Measurements from ENCODE around the gene CLN6. TPM values are rescaled to one million over a fixed set of nuclear protein-coding genes. Genes with fewer than 3 reads are reported as not detected.
"Not testable (repeated sequence)": the region's sequence is repeated elsewhere in the genome, so short reads cannot be mapped to it uniquely, and the experiment has no call there.

CLN6 gene
- total RNA-seq, 1 experiment from 2014 or later = 15.9 TPM

- DNase-seq (ENCODE audit: low read depth) = no peak
- in situ Hi-C loops (cut with HindIII; ENCODE audit: low pct_unique_long_range_greater_than_20kb, low sequenced_read_pairs) = no loop called here
Observed at GRCh38 chr15:68211656-68212320, 17.7 kb downstream of the CLN6 start.

- no peak for DNase-seq (ENCODE audit: low read depth)
- in situ Hi-C loops (cut with HindIII; ENCODE audit: low pct_unique_long_range_greater_than_20kb, low sequenced_read_pairs) = no loop called here
Observed at GRCh38 chr15:68210821-68211655, 18.5 kb downstream of the CLN6 start.

DNA sequence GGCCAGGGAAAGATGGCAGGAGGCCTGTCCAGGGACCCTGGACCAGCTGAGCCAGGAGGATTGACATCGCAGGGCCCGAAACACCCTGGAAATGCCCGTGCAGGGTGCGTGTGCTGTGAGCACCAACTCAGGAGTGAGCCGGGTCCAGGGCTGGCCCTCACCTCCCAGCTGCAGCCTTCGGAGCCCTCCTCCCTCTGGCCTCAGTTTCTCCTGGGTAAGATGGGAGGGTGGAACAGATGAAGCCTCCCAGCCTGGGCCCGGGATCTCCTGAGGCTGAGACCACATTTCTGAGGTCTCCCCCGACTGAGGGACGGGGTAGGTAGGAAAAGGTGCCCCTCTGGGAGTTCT is 19.1 kb downstream of the CLN6 start:
- in situ Hi-C loops (cut with HindIII; ENCODE audit: low pct_unique_long_range_greater_than_20kb, low sequenced_read_pairs) = no loop called here
- DNase-seq (ENCODE audit: low read depth) = no peak

DNA sequence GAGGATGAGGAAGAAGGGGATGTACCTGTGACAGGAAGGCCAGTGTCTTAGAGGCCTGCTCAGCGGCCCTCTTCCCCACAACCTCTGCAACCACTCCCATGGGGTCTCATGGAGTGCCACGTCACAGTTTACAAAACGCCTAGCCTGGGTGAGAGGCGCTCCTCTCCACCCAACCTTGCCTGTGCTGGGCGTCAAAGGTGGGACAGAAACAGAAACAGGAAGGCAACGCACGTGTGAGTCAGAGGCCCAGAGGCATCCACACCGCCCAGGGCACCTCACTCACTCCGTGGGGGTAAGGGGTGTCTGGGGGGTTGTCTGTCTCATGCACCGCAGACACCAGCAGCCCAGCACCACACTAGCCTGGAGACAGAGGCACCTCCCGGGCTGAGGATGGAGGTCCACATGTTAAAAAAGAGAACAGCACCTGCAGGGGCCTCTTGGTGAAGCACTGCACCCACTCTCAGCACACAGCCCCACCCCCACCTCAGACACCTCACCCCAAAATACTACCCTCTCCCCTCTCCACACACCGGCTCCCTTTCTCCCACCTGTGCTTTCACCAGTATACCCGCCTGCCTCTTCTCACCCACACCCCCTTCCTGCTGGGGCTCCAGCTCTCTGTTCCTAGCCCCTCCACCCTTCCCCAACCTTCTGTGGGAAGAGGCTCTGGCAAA is 19.7 kb downstream of the CLN6 start:
- in situ Hi-C loops (cut with HindIII; ENCODE audit: low pct_unique_long_range_greater_than_20kb, low sequenced_read_pairs) = no loop called here
- DNase-seq (ENCODE audit: low read depth) = no peak

DNA sequence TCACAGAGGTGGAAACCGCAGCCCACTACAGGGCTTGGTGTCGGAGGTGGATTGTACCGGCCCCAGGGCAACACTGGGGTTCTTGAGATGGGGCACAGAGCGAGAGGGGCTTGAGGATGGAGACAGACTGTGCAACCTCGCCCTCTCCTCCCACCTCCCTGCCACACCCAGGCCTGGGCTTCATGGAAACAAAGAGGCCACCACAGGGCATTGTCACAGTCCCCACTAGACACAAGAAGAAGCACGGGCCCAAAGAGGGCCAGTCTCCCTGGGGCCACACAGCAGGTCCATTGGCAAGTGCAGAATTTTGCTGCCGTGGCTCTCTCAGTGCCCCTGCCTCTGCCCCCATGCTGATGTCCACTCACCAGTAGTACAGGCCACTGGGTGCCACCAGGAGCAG is 20.3 kb downstream of the CLN6 start:
- DNase-seq (ENCODE audit: low read depth) = no peak
- in situ Hi-C loops (cut with HindIII; ENCODE audit: low pct_unique_long_range_greater_than_20kb, low sequenced_read_pairs) = no loop called here

DNA sequence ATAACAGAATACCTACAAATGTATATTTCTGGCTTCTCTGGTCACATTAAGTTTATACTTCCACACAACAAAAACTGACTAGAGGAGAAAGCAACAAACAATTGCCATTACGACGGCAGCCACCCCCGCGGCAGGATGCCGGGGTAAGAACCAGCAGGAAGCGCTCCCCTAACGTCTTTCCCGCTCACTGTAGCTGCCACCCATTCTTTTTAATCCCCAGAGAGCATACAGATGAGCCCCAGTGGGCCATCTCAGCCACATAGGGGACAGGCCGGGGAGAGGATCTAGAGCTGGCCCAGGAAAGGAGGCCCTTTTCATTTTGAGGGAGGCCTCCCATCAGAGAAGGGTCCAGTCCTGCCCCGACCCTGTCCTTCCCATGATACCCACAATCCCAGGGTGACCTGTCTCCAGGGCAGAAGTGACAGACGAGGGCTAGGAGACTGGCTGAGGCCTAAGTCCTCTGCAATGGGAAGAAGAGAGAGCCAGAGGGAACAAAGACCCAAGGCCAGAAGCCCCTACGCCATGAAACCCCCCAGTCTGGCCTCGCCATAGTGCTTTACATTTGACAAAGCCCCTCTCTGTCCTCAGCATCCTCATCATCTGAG is 20.8 kb downstream of the CLN6 start:
- no peak for DNase-seq (ENCODE audit: low read depth)
- in situ Hi-C loops (cut with HindIII; ENCODE audit: low pct_unique_long_range_greater_than_20kb, low sequenced_read_pairs) = no loop called here

DNA sequence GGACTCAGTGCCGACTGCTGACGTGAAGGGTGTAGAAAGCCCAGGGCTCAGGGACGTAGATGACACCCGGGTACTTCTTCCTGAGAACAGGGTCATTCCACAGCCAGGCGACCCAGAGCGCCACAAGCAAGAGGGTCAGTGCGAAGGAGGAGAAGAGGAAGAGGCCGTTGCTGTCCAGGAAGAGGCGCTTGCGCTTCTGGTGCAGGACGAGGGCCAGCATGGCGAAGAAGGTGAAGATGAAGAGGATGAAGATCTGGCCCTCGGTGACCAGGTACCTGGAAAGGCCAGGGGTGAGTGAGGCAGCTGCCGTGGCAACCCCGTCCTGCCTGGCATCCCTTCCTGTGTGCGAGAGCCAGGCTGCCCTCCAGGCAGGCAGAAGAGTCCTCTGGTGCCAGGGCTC is 21.4 kb downstream of the CLN6 start:
- no peak for DNase-seq (ENCODE audit: low read depth)
- in situ Hi-C loops (cut with HindIII; ENCODE audit: low pct_unique_long_range_greater_than_20kb, low sequenced_read_pairs) = no loop called here

DNA sequence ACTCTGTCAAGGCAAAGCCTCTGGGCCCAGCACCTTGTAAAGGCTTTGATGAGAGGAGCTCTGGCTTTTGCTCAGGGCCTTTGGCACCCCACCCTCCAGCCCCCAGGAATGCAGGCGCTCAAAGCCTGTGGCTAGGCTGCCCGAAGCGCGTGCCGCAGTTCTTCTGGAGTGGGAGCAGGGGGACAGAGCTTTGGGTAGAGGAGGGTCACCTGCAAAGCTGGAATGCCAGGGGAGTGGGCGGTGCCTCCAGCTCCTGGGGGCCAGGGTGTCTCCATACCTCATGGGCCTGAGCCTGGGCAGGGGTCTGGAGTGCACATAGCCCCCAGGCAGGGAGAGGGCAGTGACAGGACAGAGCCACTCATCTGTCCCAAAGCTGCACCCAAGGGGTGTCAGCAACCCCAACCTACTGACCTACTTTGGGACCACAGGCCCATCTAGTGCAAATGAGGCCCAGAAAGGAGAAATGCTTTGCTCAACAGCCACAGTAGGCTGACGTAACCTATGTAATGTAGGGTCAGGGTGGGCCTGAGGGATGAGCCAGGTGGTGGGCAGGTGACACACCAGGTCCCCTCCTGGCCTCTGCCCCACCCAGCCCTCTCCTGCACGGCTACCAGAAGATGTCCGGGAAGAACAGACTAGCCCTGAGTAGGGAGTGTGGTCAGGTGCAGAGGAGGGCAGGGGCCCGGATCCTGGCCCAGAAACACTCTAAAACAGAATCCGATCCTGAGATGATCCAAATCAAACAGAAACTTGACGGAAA is 22.2 kb downstream of the CLN6 start:
- in situ Hi-C loops (cut with HindIII; ENCODE audit: low pct_unique_long_range_greater_than_20kb, low sequenced_read_pairs) = no loop called here
- no peak for DNase-seq (ENCODE audit: low read depth)

DNA sequence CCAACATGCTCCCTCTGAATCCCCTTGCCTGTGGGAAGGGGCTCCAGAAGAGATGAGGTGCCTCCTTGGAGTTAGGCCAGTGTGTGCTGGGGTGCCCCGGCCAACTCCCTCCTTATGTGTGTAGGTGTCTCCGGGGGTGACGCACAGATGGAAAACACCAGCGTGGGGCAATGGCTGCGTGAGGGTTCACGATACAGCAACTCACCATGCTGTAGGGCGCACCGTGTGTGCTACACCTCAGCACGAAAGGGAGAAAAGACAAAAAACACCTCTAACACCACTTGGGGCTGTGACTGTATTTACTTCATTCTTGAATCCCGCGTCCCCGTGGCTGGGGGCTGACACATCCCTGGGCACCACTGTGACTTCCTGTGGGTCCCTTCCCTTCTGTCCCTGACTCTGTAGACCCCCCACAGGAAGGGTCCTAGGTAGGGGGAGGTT is 22.8 kb downstream of the CLN6 start:
- in situ Hi-C loops (cut with HindIII; ENCODE audit: low pct_unique_long_range_greater_than_20kb, low sequenced_read_pairs) = no loop called here
- no peak for DNase-seq (ENCODE audit: low read depth)

- in situ Hi-C loops (cut with HindIII; ENCODE audit: low pct_unique_long_range_greater_than_20kb, low sequenced_read_pairs) = no loop called here
- DNase-seq (ENCODE audit: low read depth) = no peak
Observed at GRCh38 chr15:68205954-68206539, 23.5 kb downstream of the CLN6 start.

- no peak for DNase-seq (ENCODE audit: low read depth)
- in situ Hi-C loops (cut with HindIII; ENCODE audit: low pct_unique_long_range_greater_than_20kb, low sequenced_read_pairs) = no loop called here
Observed at GRCh38 chr15:68205558-68205944, 24.0 kb downstream of the CLN6 start.

DNA sequence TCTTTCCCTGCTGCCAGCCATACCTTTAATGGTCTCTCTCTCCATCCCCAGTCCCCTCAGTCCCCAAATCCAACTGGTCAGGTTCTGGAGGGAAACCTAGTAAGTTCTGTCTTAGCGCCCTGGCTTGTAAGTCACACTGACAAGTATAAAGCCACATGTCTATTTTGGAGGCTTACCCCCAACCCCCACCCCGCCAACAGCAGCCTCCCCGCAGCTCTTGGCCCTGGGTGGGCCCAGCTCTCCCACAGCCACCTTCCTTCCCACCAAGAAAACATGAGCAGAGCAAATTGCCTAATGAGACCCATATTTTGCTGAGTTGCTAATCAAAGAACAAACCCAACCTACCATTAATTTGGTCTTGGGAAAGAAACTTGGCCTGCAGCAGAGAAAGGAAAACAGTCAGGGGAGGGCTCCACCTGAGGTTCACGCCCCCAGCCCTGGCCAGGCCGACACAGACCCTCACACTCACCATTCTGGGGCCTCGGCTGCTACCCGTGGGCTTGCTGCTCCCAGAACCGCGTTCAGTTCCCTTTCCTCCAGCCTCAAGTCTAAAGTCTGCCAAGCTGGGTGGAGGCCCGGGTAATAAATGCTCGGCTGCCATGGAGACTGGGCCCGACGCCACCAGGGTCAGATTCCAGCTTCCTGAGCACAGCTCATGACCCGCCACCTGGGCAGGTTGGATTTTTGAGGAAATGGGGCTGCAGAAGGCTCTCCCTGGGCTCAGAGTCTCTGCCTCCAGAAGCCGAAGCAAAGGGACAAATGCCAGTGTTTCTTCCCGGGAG is 24.6 kb downstream of the CLN6 start, which contains the start of gene CALML4:
TSS of gene CALML4 (minus strand) at position 557 of the 782 bp plus-strand sequence. CDS start at position 472, 85 bp downstream.
- in situ Hi-C loops (cut with HindIII; ENCODE audit: low pct_unique_long_range_greater_than_20kb, low sequenced_read_pairs) = no loop called here
- DNase-seq (ENCODE audit: low read depth) = no peak

GRCh38 chr15:68204361-68204760 is 25.2 kb downstream of the CLN6 start:
- in situ Hi-C loops (cut with HindIII; ENCODE audit: low pct_unique_long_range_greater_than_20kb, low sequenced_read_pairs) = no loop called here
- no peak for DNase-seq (ENCODE audit: low read depth)

DNA sequence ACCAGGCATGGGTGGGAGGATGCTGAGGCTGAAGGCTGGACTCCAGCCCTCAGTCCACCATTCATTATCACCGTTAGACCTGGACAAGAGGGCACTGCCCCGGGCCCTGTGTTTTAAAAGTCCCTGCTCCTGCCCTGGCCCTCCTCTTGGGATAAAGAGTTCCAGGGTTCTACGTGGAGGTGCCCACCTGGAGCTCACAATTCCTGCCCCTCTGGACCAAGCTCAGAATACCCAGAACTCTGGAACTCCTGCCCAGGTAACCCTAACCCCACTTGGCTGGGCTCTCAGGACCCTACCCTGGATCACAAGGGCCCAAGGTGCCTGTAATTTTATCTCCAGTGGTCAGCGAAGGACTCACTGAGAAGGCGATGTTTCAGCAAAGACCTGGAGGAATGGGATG is 25.6 kb downstream of the CLN6 start:
- in situ Hi-C loops (cut with HindIII; ENCODE audit: low pct_unique_long_range_greater_than_20kb, low sequenced_read_pairs) = no loop called here
- no peak for DNase-seq (ENCODE audit: low read depth)

GRCh38 chr15:68203486-68203885 is 26.0 kb downstream of the CLN6 start:
- no peak for DNase-seq (ENCODE audit: low read depth)
- in situ Hi-C loops (cut with HindIII; ENCODE audit: low pct_unique_long_range_greater_than_20kb, low sequenced_read_pairs) = no loop called here

GRCh38 chr15:68202994-68203393 is 26.5 kb downstream of the CLN6 start:
- in situ Hi-C loops (cut with HindIII; ENCODE audit: low pct_unique_long_range_greater_than_20kb, low sequenced_read_pairs); DNase-seq (ENCODE audit: low read depth): not testable (repeated sequence)

DNA sequence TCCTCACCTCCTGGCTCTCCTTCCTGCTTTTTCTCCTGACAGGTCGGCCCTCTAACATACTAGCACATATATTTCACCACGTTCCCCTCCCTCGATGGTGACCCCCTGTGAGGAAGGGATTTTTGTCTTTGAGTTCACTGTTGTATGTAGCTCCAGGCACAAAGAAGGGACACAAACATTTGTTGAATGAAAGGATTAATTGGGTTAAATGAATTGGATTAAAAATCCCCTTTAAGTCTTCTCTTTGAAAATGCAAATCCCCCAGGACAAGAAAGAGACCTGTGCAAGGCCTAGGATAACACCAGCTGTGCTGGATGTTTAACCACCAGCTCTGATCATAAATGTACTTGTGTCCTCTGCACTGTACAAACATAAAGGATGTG is 27.7 kb downstream of the CLN6 start:
- no peak for DNase-seq (ENCODE audit: low read depth)
- in situ Hi-C loops (cut with HindIII; ENCODE audit: low pct_unique_long_range_greater_than_20kb, low sequenced_read_pairs) = no loop called here
